Amniotic epithelial cell (primary cell): Measurements from ENCODE around the gene RASL12.
"Not testable (repeated sequence)": the region's sequence is repeated elsewhere in the genome, so short reads cannot be mapped to it uniquely, and the experiment has no call there.

Source experiments
- DNase-seq: peaks from one replicate; pipeline ENCODE4 v3.0.0-alpha.2; 2010; ENCODE audit warnings: low read depth

RASL12 gene, protein sequence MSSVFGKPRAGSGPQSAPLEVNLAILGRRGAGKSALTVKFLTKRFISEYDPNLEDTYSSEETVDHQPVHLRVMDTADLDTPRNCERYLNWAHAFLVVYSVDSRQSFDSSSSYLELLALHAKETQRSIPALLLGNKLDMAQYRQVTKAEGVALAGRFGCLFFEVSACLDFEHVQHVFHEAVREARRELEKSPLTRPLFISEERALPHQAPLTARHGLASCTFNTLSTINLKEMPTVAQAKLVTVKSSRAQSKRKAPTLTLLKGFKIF

DNA sequence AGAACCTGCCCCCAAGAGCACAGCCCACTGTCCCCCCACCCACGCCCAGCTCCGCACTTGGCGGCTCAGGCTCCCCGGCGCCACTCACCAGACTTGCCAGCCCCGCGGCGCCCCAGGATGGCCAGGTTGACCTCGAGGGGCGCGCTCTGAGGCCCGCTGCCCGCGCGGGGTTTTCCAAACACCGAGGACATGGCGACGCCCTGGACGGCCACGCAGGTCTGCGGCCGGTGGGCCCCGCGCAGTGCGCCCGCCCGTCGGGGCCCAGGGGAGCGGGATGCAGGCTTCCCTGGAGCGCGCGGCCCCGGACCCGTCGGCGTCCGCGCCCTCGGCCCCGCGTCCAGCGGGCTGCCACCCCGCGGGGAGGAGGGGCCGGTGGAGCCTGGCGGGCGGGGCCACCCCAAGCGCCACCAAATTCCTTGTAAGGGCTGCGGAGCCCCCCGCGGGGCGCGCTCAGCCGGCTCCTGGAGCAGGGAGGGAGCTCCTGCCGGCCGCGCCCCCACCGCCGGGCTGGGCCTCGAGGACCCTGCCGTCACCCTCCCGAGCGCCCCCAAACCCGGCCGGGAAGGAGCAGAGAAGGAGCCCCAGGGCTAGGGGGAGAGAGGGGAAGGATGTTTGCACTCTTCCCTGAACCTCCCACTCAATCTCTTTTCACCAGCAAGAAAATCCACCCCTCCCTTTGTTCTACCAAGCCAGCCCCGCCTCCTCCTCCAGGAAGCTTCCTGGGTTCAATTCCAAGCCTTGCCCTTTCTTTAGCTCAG lies at the start of gene RASL12:
Gene RASL12, minus strand, starts transcription at position 347 of the 758 bp plus-strand sequence. Its CDS starts 156 bp downstream, at position 191.
- DNase-seq: no peak

DNA sequence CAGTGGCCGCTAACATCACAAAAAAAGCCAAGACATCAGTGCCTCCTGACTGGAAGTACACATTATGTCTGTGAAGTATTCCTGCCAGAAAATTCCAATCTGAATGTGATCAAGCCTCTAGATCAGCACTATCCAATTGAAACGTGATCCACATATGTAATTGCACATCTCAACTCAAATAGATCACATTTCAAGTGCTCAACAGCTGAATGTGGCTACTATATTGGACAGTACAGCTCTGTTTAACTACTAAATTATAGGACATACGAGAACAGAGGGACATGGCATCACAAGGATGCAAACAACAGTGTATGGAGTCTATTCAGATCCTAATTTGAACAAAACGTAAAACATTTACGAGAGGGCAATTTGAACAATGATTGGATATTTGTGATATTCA lies 47.8 kb upstream of the RASL12 start:
- no peak for DNase-seq

DNA sequence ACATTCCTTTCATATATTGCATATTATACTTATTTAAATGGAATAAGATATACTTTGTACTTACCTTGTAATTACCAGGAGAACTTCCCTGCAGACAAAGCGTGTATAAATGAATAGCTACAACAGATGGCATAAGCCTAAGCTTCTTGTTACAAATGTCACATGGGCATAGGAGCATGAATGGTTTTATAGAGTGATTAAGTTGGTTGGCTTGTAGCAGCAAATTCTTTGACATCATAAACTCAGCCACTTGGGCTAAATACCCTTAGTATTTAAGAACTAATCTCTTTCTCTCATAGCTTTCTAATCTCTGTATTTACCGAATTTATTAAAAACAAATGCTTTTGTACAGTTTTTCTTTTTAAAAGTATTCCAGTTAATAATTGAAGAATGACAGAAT lies 47.3 kb upstream of the RASL12 start, which contains the start of gene UBAP1L:
Gene UBAP1L, minus strand, starts transcription at position 115 of the 400 bp plus-strand sequence. CDS start 8,985 bp downstream, outside the sequence.
- no peak for DNase-seq

DNA sequence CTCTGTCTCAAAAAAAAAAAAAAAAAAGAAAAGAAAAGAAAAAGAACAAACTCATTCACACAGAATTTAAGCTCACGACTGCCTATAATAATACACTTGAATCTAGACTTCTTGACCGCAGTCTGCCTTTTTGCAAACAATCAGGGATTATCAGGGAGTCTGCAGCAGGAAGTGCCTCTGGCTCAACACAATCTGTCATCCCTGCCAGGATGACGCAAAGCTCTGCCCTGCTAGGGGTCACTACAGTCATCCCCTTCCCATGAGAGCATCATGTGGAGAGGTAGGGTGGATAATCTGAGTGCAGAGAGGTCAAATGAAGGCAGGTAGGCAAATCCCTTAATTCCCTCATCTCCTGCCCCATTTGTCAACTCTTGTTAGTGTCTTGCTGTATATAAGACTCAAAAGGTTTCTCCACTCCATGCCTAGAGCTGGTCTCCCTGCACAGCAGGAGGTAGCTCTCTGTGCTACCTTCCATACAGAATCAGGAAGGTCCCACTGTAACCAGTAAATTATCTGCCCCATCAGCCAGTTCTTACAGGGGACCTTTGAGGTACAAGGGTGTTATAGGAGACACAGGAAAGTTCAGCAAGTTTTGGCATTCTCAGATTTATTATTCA lies 43.0 kb upstream of the RASL12 start:
- peak; percentile 90 for DNase-seq

DNA sequence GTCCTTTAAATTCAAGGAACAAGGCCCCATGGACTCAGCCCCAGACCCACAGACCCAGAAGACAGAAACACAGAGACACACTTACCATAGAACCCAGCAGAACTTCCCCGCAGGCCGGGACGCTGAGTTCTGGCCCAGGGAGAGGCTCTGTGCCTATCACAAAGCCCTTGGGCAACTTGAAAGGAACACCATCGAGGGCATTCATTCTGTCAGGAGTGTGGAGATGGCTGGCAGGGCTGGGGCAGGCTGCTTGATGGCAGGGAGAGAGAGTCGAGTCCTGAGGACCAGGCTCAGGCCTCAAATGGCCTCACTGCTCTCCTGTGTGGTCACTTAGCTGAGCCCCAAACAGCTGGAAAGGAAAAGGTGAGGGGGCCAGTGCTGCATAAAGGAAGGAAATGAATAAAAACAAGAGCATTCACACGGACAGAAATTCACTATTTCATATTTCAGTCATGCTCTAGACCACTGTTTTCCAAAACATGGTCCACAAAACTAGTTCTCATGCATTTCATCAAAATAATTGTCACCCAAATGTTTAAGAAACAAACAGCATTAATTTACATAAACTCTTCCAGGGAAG lies 38.3 kb upstream of the RASL12 start:
- DNase-seq: no peak

DNA sequence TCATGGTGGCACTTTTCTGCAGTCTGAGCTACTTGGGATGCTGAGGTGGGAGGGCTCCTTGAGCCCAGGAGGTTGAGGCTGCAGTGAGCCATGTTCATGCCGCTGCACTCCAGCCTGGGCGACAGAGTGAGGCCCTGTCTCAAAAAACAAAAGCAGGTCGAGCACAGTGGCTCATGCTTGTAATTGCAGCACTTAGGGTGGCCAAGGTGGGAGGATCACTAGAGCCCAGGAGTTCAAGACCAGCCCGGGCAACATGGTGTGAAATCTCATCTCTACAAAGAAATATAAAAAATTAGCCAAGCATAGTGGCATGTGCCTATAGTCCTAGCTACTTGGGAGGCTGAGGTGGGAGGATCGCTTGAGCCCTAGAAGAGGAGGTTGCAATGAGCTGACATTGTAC lies 37.2 kb upstream of the RASL12 start:
- DNase-seq: no peak

DNA sequence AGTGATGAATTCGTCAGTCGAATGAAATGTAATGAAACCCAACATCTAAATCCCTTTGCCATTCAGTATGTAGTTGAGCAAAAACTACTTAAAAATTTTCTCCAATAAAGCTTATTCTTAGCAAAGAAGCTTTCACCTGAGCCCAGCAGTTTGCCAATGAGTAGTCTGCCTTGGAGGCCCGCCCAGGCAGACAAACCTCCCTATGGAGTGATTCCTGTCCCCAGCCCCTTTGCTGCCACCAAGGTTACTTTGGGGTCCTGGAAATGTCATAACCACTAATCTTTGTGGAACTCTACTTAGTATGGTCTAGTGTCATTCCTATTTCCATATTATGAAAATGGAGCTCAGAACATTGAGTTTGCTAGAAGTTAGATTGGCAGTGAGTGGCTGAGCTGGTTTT lies 35.1 kb upstream of the RASL12 start:
- no peak for DNase-seq

DNA sequence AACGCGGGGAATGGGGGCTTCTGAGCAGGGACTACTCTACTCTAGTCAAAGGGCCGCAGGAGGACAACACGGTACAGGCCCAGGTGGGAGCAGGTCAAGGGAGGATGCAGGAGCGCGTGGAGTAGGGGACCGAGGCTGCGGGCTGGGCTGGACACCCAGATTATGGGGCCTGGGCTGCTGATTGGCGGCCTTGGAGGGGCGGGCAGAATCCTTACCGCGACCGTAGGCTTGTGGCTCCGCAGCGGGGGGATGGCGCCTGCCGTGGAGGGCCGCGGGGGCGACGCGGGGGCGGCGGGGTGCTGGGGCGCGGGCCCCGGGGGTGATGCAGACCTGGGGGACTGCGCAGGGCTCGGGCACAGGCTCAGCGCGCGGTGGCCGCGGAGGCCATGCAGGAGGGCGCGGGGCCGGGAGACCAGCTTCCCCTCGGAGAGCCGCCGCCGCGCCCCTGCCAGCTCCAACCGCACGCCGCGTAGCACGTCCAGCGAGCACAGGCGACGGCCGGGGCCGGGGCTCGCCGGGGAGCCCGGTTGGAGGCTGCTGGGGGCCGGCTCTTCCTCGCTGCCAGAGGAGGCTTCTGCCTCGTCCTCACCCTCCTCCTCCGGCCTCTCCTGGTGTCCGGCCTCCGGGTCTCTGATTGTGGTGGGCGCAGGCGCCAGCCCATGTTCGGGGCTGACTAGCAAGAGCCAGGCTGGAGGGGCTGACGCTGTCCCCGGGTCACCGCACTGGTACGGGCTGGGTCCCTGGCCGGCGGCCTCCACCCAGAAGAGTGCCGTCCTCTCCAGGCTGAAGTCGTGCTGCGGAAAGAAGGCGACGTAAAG lies 34.3 kb upstream of the RASL12 start:
- no peak for DNase-seq

DNA sequence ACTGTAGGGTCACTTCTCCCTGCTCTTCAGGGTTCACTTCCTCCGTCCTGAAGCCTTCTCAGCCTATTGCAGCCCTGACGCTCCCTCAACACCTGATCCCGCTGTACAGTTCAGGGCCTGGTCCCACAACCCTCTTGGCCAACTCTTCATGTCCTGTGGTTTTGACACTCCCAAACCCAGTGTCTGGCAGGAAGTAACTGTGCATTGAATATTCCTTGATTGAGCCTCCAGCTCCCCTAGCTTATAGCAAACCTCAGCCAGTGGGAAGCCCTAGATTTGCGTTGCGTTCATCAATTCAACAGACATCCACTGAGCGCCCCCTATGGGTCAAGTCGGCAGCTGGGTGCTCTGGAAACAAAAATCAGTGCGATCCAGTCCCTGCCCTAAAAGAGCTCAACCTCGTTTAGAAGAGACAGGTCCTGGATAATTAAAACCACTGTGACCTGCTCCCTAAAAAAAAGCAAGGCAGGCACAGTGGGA lies 33.7 kb upstream of the RASL12 start:
- peak; percentile 69 for DNase-seq

DNA sequence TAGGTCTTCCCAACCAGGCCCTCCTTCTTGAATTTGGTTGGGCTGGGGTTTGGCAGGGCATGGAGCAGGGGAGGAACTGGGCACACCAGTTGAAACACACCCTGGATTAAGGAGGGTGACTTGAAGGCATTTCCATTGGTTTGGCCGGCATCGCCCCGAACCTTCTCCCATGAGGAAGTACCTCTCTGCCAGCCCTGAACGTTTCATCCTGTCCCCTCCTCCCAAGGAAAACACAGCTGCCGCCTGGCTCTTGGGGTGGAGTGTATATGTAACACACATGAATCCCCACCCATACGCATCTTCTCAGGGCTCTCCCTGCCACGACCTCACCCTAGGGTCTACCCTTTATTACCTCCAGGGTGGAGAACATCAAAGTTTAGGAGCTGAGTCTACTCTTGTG lies 32.7 kb upstream of the RASL12 start:
- DNase-seq: no peak

DNA sequence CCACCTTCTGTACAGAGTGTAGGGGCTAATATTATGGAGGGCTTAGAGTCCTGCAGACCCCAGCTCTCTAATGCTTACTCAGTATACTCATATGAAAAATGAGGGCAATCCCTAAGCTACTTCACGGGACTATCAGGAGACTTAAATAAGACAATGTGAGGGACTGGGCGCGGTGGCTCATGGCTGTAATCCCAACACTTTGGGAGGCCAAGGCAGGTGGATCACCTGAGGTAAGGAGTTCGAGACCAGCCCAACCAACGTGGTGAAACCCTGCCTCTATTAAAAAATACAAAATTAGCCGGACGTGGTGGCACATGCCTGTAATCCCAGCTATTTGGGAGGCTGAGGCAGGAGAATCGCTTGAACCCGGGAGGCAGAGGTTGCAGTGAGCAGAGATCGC lies 32.0 kb upstream of the RASL12 start:
- not testable (repeated sequence) for DNase-seq

DNA sequence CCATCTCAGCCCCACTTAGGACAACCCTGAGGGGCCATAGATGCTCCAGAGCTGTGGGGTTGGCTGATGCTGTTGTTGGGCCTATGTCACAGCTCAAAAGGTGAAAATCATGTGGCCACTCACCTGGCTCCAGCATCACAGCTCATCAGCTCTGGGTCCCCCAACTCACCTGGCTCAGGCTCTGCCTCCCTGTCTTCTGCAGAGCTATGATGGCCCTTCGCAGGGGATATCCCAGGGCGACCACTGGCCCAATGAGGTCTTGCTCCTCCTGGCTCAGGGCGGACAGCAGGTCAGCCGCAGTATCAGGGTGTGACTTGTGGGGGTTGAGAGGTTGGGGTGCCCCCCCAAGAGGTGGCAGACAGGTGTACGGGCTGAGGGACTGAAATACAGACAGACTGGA lies 31.5 kb upstream of the RASL12 start:
- DNase-seq: no peak

DNA sequence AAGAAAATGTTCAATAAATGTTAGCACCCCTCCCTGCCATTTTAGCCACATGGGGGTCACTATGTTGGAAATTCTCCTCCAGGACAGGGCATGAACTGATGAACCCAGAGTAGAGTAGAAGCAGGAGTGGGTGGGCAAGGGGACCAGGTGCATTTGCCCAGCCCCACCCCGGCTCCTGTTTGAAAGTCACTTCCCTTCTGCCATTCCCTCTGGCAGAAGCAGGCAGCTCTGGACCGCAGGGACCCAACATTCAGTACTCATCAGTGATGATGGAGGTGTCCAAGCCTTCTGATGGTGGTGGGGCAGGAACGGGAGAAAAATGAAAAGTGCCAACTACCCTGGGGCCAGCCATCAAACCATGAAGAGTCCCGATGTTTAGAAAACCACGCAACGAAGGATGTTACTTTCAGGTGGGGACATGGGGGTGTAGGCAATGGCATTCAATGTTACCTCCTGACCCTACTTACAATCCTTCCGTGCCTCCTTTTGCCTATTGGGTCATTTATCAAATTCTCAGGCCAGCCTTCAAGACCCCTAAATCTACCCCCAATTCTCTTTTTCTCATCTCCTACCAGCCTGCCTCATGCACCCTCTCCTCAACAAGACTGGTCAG lies 30.0 kb upstream of the RASL12 start:
- DNase-seq: no peak

DNA sequence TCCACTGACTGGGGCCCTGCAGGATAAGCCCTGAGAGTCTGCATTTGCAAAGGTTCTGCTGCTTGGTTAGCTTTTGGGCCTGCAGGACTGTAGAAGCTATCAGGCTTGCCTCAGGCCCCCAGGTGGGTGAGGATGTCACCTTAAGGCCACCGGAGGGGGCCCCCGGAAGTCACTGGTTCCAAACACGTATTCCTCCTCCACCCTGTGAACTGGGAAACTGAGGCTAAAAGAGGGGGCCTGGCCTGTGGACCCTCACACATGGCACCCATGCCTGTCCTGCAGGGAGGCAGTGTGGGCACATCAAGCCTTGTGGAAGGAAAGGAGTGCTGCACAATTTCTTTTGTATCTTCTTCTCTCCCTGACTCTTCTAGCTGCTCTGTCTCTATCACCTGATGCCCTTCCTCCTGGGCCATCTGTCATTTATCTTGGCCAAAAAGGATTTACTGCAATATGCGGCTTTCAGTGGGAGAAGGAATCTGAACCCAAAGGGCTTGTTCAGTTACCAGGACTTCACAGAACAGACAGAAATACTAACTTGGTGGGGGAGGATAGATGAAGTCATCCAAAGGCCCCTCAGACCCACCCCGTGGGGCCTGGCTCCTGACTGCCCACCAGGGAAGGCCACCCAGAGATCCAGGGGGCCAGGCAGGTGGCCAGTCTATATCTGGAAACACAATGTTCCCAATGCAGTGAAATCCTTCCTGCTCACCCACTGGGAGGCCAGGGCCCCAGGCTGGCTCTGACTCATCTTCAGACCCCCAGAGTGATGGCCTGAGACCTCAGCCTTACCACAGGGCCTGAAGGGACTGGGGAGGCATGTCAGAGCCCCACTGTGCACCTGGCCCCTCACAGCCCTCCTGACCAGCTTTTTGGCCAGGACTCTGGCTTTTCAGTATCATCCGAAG lies 28.9 kb upstream of the RASL12 start:
- peak; percentile 49 for DNase-seq

DNA sequence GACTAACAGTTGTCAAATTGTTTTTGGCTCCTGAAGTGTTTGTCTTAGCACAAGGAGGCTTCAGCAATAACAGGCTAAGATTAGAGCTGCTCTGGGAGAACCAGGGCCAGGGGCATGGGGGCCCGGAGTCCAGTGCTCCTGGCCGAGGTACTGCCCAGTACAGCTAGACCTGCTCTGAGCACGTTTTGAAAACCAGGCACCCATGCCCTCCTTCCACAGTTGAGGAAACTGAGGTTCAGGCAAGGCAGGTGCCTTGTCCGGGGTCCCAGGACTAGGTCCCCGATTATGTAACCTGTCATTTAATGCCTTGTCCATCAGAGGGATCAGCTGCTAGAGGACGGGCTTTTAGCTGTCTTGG lies 27.9 kb upstream of the RASL12 start:
- no peak for DNase-seq

DNA sequence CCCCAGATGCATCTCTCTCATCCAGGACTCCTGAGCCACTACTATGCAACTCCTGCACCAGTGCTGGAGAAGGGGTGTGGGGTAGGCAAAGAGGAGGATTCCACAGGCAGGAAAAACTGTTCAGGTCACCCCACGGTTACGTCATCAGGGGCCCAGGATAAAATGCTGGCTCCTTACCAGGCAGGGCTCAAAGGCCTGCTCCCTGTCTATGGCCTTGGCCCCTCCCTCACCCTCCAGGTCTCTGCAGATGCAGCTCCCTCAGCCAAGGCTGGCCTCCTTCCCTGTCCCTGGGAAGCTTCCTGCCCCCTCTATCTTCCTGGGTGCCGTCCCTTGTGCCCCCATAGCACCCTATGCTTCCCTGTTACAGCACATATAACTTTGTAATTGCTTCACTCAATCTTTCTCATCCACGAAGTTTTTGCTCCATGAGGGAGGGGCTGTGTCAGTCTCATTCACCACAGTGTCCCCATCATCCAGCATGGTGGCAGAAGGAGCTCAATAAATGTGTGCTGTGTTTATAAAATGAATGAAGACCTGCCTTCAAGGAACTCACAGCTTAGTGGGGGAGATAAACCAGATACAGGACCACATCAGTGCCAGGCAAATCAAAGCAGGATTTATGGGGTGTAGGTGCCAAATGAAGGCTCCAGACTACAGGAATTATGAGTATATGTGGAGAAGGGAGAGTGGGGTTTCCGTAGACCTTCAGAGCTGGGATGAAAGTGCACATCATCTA lies 27.4 kb upstream of the RASL12 start:
- DNase-seq: peak; percentile 65

DNA sequence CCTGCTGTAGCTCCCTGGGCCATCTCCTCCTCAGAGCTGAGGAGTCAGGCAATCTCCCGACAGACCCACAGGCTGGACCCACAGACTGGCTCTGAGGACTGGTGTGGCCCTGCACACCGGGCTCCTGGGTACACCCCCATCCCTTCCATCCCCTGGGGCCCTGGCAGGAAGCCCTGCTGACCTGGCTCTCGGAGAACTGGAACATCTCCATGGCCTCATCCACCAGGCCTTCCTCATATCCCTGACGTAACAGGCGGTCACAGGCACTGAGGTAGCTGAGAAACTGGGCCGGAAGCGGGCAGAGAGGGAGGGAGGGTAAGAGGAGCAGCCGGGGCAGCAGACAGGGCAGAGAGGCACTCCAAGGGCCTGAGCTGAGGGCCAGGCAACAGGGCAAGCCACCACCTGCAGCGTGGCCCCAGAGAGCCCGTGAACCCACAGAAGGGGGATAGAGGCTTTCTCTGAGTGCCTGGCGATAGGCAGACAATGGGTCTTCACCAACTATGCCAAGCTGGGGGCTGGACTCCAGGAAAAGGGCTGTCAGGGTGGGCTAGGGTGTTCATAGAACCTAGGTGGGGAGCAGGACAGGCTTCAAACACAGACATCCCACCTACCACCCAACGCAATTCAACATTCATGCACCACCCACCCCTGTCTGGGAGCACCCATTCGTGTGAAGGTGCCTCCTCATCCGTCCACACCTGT lies 26.7 kb upstream of the RASL12 start:
- DNase-seq: peak; percentile 84

DNA sequence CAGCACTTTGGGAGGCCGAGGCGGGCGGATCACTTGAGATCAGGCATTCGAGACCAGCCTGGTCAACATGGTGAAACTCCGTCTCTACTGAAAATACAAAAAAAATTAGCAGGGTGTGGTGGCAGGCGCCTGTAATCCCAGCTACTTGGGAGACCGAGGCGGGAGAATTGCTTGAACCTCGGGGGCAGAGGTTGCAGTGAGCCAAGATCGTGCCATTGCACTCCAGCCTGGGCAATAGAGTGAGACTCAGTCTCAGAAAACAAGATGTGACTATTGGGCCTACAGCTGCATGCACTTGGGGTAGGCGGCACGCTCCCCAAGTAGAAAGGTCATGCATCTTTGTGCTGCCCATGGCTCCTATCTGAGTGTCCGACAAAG lies 26.0 kb upstream of the RASL12 start:
- not testable (repeated sequence) for DNase-seq
